ENCODE data around the gene TOR2A.
"Not testable (repeated sequence)": the region's sequence is repeated elsewhere in the genome, so short reads cannot be mapped to it uniquely, and the experiment has no call there.

TOR2A gene

DNA sequence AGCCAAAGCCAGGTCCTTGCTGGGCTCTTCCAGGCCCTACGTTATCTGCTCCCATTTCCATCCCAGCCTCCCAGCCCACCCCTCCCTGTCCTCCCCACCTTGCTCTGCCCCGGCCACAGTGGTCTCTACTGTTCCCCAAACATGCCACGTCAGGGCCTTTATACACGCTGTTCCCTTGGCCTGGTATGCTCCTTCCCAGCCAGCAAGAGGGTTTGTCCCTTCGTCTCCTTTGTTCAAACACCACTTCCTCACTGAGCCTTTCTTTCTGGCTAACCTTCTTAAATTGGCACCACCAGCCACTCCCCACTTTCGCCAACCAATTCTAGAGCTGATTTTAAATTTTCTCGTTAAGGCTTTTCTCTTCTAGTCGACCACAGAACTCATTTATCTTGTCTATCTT is 33.6 kb upstream of the TOR2A start:
- DNase-seq (ENCODE audit: low read depth), result no peak

DNA sequence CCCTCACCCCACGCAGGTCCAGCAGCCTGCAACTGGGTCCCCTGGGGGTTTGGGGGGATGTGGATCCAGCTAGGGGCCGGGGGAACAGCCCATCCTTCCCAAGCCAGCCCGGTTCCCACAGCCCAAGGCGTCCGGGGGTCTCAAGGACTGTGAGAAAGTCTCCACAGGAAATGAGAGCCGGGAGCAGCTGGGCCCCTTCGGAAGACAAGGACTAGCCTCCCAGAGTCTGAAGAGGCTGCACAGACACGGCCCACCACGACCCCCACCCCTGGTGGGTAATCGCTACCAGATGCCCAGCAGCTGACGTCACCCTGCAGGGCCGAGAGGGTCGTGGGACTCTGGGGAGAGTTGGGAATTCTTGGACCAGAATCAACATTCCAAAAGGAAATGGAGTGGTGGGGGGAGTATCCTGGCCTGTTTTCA is 32.8 kb upstream of the TOR2A start:
- no peak for DNase-seq (ENCODE audit: low read depth)

DNA sequence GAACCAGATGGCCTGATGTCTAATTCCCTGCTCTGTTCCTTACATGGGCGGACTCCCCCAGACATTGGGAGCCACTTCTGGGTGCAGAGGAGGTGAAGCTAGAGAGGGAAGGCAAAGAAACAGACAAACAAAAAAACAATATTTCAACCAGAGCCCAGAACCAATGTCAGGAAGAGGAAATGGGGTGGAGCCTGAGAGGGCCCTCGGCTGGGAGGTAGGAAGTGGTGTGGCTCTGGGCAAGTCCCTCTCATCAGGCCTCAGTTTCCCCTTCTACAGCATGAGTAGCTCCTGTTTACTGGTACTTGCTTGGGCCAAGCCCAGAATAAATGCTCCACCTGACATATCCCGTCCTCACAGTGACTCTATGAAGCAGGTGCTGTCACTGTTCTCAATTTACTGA is 32.3 kb upstream of the TOR2A start:
- DNase-seq (ENCODE audit: low read depth), result no peak

DNA sequence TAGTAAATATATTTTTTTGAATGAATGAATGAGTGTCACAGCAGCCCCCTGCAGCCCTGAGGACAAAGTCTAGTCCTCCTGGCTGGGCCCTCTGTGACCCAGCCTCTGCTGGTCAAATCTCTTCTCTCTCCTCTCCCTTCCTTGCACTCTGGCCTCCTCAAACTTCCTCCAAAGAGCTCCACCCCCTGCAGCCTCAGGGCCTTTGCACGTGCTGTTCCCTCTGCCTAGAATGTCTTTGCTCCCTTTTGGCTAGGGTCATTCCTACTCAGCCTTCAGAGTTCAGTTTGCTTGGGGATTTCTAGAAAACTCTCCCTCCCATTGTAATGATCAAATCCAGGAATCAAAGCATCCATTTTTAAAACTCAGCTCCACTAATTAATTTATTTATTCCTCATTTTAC is 30.3 kb upstream of the TOR2A start:
- no peak for DNase-seq (ENCODE audit: low read depth)

DNA sequence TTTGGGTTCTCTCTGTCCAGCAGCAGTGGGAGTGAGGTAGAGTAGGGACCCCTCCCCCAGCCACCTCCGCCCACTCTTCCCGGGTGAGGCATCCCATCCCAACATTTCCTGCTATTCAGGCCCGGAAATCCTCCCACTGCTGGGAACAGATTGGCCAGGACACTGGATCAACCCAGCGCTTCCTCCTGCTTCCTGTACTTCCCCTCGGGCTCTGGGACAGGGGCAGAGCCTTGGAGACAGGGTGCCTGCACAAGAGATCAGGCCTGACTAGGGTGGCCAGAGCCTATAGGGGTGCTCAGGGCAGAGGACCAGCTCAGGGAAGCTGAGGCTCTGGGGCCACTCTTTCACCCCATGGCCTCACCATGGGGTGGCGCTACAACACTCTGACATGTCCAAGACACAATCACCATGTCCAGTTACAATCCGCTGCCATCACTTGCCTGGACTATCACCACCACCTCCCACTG is 28.9 kb upstream of the TOR2A start:
- peak; percentile 18 for DNase-seq (ENCODE audit: low read depth)

DNA sequence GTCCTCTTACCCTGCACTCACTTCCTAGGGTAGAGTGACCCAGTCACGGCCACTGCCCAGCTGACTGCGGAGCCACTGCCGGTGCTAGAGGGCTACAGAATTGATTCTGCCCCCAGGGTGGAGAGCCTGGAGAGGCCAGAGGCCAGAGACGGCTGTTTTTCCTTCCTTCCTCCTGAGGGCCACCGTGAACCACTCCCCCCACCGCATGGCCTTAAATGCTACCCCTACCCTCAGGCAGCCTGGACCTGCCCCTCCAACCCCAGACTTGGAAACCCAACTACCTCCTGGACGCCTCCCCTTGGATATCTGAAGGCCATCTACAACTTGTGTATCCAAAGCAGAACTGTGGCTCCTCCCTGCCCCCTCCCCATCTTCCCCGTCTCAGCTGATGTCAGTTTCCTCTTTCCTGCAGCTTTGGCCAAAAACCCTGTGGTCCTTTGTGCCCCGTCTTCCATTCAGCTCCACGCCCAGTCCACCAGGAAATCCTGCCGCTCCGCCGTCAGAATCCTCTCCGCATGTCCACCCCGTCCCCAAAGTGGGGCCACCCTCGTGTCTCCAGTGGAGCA is 27.1 kb upstream of the TOR2A start:
- DNase-seq (ENCODE audit: low read depth), result no peak

DNA sequence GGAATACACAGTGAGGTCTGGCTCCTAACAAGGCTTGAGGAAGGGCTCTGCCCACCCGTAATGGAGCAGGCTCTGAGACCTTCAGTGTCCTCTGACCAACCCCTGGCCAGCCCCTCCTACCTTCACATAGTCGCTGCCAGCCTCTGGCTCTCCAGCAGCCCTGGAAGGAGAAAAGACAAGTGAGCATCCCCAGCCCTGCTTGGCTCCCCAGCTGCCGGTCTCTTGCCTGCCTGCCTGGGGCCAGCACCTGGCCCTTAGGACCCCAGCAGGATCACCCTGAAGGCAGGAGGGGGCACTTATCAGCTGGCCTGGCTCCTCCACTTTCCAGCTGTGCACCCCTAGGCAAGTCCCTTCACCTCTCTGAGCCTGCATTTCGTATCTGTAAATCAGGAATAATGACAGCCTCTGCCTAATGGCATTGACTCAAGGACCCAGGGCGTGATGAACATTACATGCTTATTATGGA is 26.4 kb upstream of the TOR2A start:
- DNase-seq (ENCODE audit: low read depth), result no peak

DNA sequence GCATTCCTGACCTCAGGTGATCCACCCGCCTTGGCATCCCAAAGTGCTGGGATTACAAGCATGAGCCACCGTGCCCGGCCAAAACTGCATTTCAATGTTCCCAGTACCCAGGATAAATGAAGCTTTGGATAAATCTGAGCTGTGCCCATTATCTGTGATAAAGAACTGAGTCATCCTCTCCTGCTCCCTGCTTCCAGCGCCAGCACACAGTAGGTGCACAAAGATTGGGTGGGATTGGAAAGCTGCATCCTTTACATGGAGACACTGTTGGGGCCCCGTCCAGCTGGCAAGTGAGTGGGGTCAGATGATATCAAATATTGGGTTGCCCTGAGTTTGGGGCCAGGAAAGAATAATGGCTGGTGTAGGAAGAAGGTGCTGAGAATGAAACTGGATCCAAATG is 26.0 kb upstream of the TOR2A start:
- DNase-seq (ENCODE audit: low read depth), result no peak

DNA sequence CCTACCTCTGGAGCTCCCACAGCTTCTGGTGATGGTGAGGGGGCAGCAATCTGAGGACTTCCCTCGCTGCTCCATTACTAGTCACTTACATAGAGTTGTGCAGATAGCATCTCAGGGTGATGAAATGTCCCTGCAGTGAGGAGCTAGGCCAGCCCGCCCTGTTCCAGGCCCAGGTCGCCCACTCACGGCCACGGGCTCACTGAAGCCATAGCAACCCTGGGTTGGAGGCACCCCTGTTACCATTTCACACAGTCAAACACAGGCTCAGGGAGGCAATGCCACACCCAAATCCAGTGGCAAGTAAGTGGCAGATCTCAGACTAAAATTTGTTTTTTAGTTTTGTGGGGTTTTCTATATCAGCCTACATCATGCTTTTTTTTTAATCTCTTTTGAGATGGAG is 23.7 kb upstream of the TOR2A start:
- DNase-seq (ENCODE audit: low read depth), result no peak

DNA sequence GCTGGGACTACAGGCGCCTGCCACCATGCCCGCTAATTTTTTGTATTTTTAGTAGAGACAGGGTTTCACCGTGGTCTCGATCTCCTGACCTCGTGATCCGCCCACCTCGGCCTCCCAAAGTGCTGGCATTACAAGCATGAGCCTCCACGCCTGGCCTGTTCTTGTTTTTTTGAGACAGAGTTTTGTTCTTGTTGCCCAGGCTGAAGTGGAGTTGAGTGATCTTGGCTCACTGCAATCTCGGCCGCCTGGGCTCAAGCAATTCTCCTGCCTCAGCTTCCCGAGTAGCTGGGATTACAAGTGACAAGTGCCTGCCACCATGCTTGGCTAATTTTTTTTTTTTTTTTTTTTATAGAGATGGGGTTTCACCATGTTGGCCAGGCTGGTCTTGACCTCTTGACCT is 21.7 kb upstream of the TOR2A start:
- DNase-seq (ENCODE audit: low read depth), result not testable (repeated sequence)

DNA sequence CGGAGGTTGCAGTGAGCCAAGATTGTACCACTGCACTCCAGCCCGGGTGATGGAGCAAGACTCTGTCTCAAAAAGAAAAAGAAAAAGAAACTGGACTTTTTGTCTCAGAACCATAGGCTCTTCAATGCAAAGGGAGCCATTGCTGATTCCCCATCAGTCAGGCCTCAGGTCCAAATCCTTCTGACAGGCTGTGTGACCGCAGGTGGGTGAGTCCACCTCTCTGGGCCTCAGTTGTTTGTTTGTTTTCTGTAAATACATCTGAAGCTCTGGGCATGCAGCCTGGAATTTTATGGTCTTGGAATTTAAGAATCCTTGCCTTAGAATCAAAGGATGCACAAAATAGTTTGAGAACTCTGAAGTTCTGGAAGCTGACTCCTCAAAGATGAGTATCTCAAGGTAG is 21.1 kb upstream of the TOR2A start:
- DNase-seq (ENCODE audit: low read depth), result no peak

DNA sequence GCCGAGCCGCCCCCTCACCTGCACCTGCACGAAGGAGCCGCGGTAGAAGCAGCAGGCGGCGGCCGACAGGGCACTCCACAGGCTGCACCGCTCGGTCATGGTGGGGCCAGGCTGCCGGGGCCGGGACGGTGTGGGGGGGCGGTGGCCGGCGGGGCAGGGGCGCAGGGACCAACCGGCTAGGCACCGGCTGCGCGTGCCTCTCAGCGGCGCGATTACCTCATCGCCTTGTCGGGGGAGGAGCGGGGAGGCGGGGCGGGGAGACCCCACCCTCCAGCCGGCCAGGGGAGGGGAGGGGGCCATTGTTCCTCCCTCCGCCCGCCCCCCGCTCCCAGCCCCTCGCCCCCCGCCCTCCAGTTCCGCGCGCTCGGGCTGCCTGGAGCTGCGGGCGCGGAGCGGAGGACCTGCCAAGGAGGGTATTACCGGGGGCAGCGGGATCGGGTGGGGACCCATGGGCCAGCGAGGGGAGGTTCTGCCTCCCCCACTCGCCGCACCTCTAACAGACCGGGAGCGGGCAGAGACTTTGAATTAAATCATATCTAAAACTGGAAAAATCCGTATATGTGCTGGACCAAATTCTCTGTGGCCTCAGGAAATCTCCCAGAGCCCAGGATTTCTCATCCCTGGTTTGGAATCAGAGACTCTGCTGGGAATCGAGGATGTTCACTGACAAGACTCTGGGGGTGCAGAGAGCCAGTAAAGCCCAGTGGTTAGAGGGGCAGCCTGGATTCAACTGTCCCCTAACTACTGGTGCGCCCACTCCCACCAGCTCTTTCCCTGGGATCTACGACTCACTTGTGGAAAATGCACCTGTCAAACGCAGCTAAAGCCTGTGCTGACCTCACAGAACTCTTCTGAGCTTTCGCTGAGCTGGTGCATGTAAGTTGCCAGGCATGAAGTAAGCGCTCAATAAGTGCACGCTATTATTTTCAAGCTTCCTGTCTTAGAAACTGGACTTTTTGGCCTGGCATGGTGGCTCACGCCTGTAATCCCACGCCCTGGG is 20.3 kb upstream of the TOR2A start:
- DNase-seq (ENCODE audit: low read depth), result no peak

DNA sequence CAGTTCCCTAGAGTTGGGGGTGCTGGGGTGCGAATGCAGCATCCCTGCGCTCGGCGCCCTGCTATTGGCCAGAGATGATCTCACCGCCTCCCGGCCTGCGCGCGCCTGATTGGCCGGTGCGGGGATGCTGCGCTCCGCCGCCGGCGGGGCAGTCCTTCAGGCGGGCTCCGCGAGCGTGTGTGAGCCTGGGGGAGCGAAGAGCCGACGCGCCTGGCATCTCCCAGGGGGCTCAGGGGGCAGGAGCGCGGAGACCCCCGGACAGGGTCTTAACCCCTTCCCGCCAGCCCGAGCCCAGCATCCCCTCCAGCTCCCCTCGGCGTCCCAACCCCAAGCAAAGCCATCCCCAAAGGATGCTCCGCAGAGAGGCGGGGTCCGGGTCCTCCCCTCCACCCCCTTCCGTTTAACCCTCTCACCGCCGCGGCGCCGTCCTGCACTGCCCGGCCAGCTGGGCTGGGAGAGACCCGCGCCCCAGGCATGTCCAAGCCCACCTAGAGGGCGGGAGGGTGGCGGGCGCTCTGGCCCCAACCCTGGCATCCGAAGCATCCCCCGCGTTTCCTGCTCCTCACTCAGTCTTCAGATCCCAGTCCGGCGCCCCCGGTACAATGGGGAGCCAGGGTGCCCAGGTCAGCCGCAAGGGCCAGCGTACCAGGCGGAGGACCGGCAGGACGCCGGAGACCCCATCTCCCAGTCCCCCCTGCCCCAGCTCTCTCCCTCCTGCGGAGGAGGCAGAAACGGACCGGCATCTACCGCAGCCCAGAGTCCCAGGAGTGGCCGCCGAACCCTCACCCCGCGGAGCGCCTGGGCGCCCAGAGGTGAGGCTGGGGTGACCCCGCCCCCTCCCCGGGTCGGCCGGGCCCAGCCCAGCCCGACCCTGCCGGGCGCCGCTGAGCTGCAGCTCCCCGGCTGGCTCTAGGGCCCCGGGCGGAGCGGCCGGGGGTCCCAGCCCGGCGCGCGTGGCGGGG is 19.3 kb upstream of the TOR2A start:
- no peak for DNase-seq (ENCODE audit: low read depth)

DNA sequence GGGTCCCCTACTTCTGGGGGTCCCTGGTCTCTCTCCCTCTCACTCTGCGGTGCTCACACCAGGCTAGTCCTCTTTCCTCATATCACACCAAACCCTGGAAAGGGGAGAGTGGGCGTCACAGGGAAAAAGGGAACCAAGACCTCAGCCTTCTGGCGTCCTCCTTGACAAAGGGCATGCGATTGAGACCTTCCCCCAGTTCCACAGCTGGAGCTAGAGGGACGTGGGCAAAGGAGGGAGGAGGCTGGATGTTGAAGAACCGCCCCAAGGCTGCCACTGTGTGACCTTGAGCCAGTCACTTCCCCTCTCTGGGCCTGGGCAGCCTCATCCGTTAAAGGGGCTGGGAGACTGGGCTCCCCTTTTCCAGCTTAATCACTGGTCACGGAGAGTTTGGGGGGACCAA is 18.5 kb upstream of the TOR2A start:
- DNase-seq (ENCODE audit: low read depth), result no peak

DNA sequence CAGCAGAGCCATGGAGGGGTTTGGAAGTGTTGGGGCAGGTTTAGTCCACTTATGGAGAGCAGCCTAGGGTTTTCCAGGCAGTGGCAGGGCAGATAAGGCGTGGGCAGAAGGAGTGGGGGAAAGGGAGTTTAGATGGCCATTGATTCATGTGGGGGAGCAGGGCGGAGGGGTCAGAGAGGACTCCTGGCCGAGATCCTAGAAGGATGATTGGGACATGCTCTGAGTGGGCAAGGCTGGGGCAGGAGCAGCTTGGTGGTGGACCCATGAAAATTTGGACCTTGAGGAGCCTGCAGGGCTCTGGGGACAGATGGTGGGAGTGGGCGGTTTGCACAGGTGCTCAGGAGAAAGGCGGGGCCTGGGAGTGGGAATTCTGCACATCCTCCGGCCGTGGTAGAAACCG is 18.1 kb upstream of the TOR2A start:
- no peak for DNase-seq (ENCODE audit: low read depth)

DNA sequence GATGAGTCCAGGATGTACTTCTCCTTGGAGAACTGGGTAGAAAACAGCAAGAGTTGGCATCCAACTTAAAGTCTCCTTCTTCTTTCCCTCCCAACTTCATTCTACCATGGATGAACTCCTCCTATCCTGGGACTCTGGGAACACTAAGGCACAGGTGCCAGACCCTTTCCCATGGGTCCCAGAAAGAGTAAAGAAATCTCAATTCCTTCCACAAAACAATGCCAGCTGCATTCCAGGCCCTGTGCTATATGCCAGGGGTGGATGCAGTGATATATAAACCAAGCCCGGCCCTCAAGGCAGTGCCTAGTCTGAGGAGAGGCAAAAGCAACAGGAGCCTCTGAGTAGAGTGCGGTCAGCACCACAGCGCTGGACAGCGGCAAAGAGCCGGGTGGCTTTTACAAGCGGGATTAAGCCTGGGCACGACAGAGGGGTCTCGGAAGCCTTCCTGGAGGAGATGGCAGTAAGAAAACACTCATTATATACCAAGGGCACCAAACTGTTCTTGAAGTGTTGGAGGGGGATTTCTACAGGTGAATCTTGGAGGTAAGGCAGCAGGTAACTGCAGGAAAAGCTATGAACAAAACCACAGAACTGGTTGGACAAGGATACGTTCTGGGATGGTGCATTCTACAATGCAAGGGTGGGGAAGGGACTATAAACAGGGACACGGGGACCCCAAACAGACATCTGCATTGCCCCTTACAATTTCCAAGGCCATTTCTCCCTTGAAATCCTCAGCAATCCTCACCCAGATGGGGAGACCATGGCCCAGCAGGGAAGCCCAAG is 16.4 kb upstream of the TOR2A start:
- no peak for DNase-seq (ENCODE audit: low read depth)

DNA sequence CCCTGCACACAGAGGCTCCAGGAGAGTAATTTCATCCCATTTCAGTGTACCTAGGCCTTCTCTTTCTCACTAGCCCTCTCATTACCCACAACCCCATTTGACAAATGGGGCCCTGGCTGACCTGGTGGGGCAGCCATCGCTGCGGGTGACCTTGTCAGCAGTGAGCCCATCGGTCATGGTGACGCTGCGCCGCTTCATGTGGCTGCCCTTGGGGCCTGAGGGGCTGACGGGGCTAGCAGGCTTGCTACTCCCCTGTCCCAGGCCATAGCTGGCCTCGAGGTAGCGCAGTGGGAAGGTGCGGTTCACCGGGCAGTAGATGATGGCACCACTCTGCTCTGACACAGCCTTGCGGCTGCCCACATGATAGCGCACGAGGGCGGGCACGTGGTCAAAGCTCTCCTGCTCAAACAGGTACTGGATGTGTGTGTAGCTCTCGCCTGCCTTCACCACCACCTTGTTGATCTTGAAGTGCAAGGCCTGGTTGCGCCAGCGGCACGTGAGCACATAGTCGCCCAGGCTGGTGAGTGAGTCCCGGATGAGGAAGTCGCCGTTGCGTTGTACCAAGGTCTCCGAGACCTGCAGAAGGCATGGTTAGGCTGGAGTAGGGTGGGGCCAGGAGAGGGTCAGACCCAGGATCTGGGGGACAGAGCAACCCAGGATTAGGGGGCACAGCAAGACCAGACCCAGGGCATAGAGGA is 14.1 kb upstream of the TOR2A start:
- DNase-seq (ENCODE audit: low read depth), result no peak

DNA sequence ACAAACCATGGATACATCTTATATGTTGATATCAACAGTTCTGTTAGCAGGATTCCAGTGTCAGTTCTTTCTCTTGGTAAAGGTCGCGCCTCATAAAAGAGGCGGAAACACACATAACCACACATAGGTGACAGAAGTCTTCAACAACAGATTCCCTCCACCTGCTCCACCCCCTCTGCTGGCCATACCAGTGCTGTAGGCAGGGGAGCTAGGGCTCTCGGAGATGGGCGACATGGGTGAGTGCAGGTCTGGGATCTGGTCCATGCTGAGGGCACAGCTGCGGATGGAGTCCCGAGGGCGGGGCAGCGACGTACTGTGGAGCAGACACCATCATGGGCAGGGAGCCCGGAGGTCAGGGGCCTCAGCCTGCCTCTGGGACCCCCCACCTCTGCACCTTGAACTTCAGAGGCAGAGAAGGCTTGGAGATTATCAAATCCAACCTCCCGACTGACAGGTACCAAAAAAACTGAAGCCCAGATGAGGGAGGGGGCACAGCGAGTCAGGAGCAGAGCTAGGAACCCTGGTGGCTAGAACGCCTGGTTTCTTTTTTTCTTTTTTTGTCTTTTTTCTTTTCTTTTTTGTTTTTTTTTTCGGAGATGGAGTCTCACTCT is 12.0 kb upstream of the TOR2A start:
- no peak for DNase-seq (ENCODE audit: low read depth)

DNA sequence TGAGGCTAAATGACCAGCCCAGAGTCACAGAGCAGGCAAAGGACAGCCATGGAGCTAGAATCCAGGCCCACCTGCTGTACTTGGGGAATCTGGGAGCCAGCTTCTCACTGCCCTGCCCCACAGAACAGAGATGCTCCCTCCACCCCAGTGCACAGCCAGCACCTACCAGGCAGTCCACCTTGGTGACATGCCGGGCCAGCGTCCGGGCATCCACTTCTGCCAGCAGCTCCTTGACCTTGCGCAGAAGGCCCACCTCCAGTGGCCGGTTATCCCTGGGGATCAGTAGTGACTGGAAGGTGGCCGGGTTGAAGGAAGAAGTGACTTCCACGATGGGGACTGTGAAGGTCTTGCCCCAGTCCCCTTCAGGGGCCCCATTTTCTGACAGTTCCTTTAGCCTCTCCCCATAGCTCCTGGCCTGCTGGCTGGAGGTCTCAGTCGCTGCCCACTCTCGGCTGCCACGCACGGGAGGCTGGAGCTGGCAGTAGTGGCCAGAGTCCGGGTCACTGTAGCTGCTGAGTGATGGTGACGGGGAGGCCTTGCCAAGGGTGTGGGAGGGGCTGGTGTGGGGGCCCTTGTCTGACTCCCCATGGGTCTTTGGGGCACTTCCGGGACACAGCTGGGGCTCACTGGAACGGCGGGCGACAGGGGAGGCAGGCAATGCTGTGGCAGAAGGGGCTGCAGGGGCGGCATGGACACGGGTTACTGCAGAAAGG is 9.5 kb upstream of the TOR2A start:
- no peak for DNase-seq (ENCODE audit: low read depth)

Data from activated T-cell treated with anti-CD3 and anti-CD28 coated beads for 1 hour (primary cell).